ENCODE data around the gene TNFAIP8L2. TPM values are rescaled to one million over a fixed set of nuclear protein-coding genes. Genes with fewer than 3 reads are reported as not detected.
"Not testable (repeated sequence)": the region's sequence is repeated elsewhere in the genome, so short reads cannot be mapped to it uniquely, and the experiment has no call there.

TNFAIP8L2 gene
- polyA plus RNA-seq, 1 donor from 2014 or later = 16.1 TPM

- Mint-ChIP-seq H3K4me3 (peak overlapping the region; percentile 13 to 99 (median 96)), H3K27ac (peak overlapping the region in 2 of 3 donors; percentile 59), H3K27me3 (peaks cover 1% of the 10 kb centered on the region), H3K4me1 (peaks cover 21 to 29% (median 25%) of the 10 kb centered on the region in 3 donors), H3K9me3 (peaks cover 0 to 2% (median 0%) of the 10 kb centered on the region in 3 donors), H3K36me3 (peaks cover 11% of the 10 kb centered on the region)
Observed at GRCh38 chr1:151164732-151165280, 8.4 kb downstream of the TNFAIP8L2 start.

GRCh38 chr1:151165281-151165737, 8.9 kb downstream of the TNFAIP8L2 start:
- H3K36me3 Mint-ChIP-seq = peaks cover 11% of the 10 kb centered on the region
- H3K4me3 Mint-ChIP-seq = peak overlapping the region; percentile 95 to 99 (median 96)
- H3K27me3 Mint-ChIP-seq = peaks cover 1% of the 10 kb centered on the region
- peaks cover 21 to 27% (median 24%) of the 10 kb centered on the region in 3 donors for H3K4me1 Mint-ChIP-seq
- H3K27ac Mint-ChIP-seq = peak overlapping the region; percentile 97 to 100 (median 98)
- peaks cover 0 to 2% (median 0%) of the 10 kb centered on the region in 3 donors for H3K9me3 Mint-ChIP-seq

DNA sequence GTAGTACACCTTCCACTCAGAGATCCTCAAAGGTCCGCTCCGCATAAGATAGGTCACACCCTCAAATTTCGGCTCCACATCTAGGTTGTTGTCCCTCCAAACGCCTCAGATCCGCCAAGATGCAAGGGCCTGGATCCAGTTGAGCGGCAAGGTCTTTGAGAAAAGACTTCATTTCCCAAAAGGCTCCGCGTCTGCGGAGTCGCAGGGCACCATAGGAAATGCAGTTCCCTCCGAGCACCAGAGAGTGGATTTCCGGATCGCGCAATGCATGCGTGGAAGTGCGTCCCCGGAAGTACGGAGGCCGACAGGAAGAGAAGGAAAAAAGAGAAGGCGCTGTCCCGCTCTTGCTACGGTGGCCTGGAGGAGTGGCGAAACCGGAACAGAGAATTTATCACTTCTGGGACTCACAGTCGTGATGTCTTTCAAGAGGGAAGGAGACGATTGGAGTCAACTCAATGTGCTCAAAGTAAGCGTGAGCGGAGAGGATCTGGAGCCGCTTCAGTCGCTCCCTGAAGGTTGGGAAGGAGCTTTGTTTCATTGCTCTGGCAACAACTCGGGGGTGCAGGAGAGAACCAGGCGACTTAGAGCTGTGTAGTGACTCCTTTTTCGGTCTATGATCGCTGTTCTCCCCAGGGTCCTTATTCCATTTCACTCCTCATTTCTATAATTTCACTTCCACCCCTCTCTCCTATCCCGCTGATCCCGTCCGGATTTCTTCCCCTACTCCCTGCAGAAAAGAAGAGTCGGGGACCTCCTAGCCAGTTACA, 9.5 kb downstream of the TNFAIP8L2 start, which contains the start of the genes LYSMD1 and SCNM1:
LYSMD1 (minus strand) TSS at position 165 of the 767 bp plus-strand sequence. CDS start 644 bp downstream, outside the sequence.
SCNM1 (plus strand) TSS at position 407 of the 767 bp plus-strand sequence; CDS start at position 416, 9 bp downstream.
- H3K9me3 Mint-ChIP-seq = peaks cover 0 to 2% (median 0%) of the 10 kb centered on the region in 3 donors
- peak within 1 kb of the TSS; percentile 95 to 99 (median 96) for H3K4me3 Mint-ChIP-seq
- H3K36me3 Mint-ChIP-seq = peaks cover 11% of the 10 kb centered on the region
- peaks cover 21 to 27% (median 24%) of the 10 kb centered on the region in 3 donors for H3K4me1 Mint-ChIP-seq
- peak within 1 kb of the TSS; percentile 97 to 100 (median 98) for H3K27ac Mint-ChIP-seq
- H3K27me3 Mint-ChIP-seq = peaks cover 1% of the 10 kb centered on the region

DNA sequence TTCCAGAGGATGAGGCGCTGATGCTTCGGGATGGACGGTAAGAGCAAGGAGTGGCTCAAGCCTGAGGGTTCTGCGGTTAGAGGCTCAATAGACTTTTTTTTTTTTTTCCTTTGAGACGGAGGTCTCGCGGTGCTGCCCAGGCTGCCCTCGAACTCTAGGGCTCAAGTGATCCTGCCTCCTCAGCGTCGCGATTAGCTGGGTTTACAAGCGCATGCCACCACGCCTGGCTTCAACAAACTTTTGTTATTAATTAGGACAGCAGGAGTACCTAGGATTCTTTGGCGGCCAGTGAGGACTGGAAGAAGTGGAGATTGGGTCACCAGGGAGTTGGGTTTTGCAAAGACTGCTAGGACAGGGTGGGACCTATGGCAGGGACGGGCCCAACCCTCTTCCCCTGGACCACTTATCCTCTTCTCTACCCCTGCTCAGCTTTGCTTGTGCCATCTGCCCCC, 10.1 kb downstream of the TNFAIP8L2 start:
- peaks cover 11% of the 10 kb centered on the region for H3K36me3 Mint-ChIP-seq
- peak overlapping the region; percentile 97 to 100 (median 98) for H3K27ac Mint-ChIP-seq
- H3K9me3 Mint-ChIP-seq = peaks cover 0 to 2% (median 0%) of the 10 kb centered on the region in 3 donors
- peak overlapping the region; percentile 95 to 99 (median 96) for H3K4me3 Mint-ChIP-seq
- H3K4me1 Mint-ChIP-seq = peaks cover 20 to 26% (median 23%) of the 10 kb centered on the region in 3 donors
- H3K27me3 Mint-ChIP-seq = peaks cover 1% of the 10 kb centered on the region

DNA sequence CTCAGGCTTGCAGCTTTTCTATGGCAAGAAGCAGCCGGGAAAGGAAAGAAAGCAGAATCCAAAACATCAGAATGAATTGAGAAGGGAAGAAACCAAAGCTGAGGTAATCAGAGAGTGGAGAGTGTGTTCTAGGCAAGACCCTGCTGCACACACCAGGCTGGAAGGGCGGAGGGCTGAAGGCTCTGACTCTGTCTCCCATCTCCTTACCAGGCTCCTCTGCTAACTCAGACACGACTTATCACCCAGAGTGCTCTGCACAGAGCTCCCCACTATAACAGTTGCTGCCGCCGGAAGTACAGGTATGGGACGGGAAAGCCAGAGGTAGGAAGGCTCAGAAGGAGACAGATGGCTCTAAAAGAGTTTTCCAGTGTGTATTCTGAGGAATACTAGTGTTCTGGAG, 10.7 kb downstream of the TNFAIP8L2 start:
- Mint-ChIP-seq H3K4me3 (peak overlapping the region; percentile 95 to 99 (median 96)), H3K9me3 (peaks cover 0 to 2% (median 0%) of the 10 kb centered on the region in 3 donors), H3K27me3 (peaks cover 1% of the 10 kb centered on the region), H3K27ac (peak overlapping the region in 2 of 3 donors; percentile 84 to 97), H3K4me1 (peaks cover 18 to 21% (median 20%) of the 10 kb centered on the region in 3 donors), H3K36me3 (peaks cover 8% of the 10 kb centered on the region)

- Mint-ChIP-seq H3K4me1 (peaks cover 0 to 10% (median 5%) of the 10 kb centered on the region in 3 donors), H3K4me3 (peak overlapping the region in 1 of 4 donors; percentile 2), H3K27me3 (no peaks in the 10 kb centered on the region), H3K36me3 (peaks cover 2% of the 10 kb centered on the region), H3K27ac (peak overlapping the region in 1 of 3 donors; percentile 58), H3K9me3 (no peaks in the 10 kb centered on the region)
Observed at GRCh38 chr1:151171190-151171589, 14.7 kb downstream of the TNFAIP8L2 start.

GRCh38 chr1:151175041-151175741, 18.7 kb downstream of the TNFAIP8L2 start:
- H3K9me3 Mint-ChIP-seq = no peaks in the 10 kb centered on the region
- no peaks in the 10 kb centered on the region for H3K36me3 Mint-ChIP-seq
- H3K4me3 Mint-ChIP-seq = no peak overlapping the region
- no peaks in the 10 kb centered on the region for H3K4me1 Mint-ChIP-seq
- H3K27me3 Mint-ChIP-seq = no peaks in the 10 kb centered on the region
- peak overlapping the region in 1 of 3 donors; percentile 53 for H3K27ac Mint-ChIP-seq

DNA sequence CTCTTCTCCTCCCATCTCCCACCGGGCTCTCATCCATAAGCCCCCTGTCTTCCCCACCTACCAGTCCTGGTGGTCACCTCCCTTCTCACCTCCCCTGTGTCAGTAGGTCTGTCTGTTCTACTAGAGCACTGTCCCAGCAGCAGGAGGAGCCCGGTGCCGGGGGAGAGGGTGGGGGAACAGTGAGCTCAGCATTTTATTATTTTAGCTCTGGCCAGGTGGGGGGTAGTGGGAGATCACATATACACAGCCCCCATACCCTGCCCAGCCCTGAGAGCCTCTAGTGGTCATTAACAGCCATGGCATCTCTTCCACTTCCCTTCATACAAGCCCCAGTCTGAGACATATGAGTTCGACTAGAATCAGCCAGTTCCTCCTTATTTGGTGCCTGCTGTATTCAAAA, 19.4 kb downstream of the TNFAIP8L2 start, which contains the start of gene TMOD4:
TMOD4 (minus strand) TSS at position 119 of the 400 bp plus-strand sequence. CDS start 1,106 bp downstream, outside the sequence.
- no peak within 1 kb of the TSS for H3K4me3 Mint-ChIP-seq
- H3K9me3 Mint-ChIP-seq = no peaks in the 10 kb centered on the region
- H3K27ac Mint-ChIP-seq = peak within 1 kb of the TSS in 1 of 3 donors; percentile 53
- H3K27me3 Mint-ChIP-seq = no peaks in the 10 kb centered on the region
- peaks cover 3% of the 10 kb centered on the region for H3K36me3 Mint-ChIP-seq
- no peaks in the 10 kb centered on the region for H3K4me1 Mint-ChIP-seq

GRCh38 chr1:151176514-151177045, 20.1 kb downstream of the TNFAIP8L2 start:
- no peaks in the 10 kb centered on the region for H3K4me1 Mint-ChIP-seq
- no peak overlapping the region for H3K27ac Mint-ChIP-seq
- H3K36me3 Mint-ChIP-seq = peaks cover 4% of the 10 kb centered on the region
- H3K9me3 Mint-ChIP-seq = no peaks in the 10 kb centered on the region
- H3K4me3 Mint-ChIP-seq = no peak overlapping the region
- H3K27me3 Mint-ChIP-seq = no peaks in the 10 kb centered on the region

DNA sequence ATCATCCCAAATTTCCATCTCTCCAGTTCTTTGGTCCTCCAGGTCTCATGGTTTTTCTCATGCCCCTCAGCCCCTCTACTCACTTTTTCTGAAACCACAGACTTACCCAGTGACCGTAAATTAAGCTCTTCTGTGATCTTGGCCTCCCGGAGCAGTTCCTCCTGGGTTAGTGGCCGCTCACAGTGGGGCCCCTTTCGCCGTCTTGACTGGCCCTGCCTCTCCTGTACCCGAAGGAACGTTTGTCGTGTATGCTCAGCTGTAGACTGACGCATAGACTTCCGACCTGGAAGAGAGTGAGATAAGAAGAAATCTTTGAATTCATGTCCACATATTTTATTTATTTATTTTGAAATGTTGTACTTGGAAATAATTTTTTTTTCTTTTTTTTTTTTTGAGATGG, 27.8 kb downstream of the TNFAIP8L2 start:
- peaks cover 4% of the 10 kb centered on the region for H3K36me3 Mint-ChIP-seq
- H3K4me1 Mint-ChIP-seq = peaks cover 9 to 20% (median 11%) of the 10 kb centered on the region in 3 donors
- H3K27ac Mint-ChIP-seq = no peak overlapping the region
- no peaks in the 10 kb centered on the region for H3K27me3 Mint-ChIP-seq
- H3K9me3 Mint-ChIP-seq = no peaks in the 10 kb centered on the region
- no peak overlapping the region for H3K4me3 Mint-ChIP-seq

DNA sequence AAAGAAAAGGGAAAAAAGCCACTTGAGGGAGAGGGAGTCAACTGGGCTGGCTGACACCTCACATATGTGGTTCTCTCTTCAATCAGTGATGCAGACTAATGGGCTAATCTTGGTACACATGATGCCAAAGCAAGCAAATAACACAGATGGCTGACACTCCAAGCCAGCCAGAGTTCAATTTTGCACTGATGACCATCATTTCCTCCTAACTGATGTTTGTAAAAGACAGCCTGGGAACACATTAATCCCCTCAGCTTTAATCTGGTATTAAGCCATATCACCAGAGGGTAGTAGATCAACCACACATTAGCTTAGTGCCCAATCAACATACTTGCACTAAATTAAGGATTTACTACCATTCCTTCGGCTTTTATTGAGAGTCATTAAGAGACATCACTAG, 30.8 kb downstream of the TNFAIP8L2 start:
- no peaks in the 10 kb centered on the region for H3K27me3 Mint-ChIP-seq
- H3K4me3 Mint-ChIP-seq = peak overlapping the region in 1 of 4 donors; percentile 32
- peaks cover 3% of the 10 kb centered on the region for H3K36me3 Mint-ChIP-seq
- H3K27ac Mint-ChIP-seq = no peak overlapping the region
- peaks cover 18 to 29% (median 27%) of the 10 kb centered on the region in 3 donors for H3K4me1 Mint-ChIP-seq
- no peaks in the 10 kb centered on the region for H3K9me3 Mint-ChIP-seq

DNA sequence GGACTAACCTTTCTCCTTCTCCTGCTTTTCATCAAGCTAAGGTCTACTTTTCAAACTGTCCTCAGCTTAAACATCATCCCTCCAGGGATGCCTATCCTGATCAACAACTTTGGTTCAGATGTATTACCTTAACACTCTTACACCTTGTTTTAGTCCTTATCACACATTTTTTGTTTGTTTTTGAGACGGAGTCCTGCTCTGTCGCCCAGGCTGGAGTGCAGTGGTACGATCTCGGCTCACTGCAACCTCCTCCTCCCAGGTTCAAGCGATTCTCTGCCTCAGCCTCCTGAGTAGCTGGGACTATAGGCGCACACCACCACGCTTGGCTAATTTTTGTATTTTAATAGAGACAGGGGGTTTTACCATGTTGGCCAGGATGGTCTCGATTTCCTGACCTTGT, 32.2 kb downstream of the TNFAIP8L2 start:
- peak overlapping the region in 1 of 3 donors; percentile 86 for H3K27ac Mint-ChIP-seq
- not testable (repeated sequence) for H3K36me3 Mint-ChIP-seq, H3K27me3 Mint-ChIP-seq, H3K9me3 Mint-ChIP-seq
- peaks cover 18 to 29% (median 27%) of the 10 kb centered on the region in 3 donors for H3K4me1 Mint-ChIP-seq
- peak overlapping the region; percentile 98 to 100 (median 100) for H3K4me3 Mint-ChIP-seq

- Mint-ChIP-seq H3K27me3 (peaks cover 2% of the 10 kb centered on the region), H3K27ac (peak within 1 kb of the TSS; percentile 97 to 99 (median 98)), H3K4me1 (peaks cover 18 to 29% (median 27%) of the 10 kb centered on the region in 3 donors), H3K9me3 (no peaks in the 10 kb centered on the region), H3K4me3 (peak within 1 kb of the TSS; percentile 98 to 100 (median 100)), H3K36me3 (peaks cover 3% of the 10 kb centered on the region)
Observed at GRCh38 chr1:151189637-151190445, 33.4 kb downstream of the TNFAIP8L2 start, which contains the start of gene VPS72. VPS72 (minus strand) TSS chr1:151190197; CDS start chr1:151190121, 76 bp downstream.
